Brain microvascular endothelial cell (primary cell): Measurements from ENCODE around the gene BCKDHB.

Experiments used
- DNase-seq: peaks from one replicate; pipeline ENCODE4 v3.0.0-alpha.2; 2020
- H3K27ac ChIP-seq: fragments of 250-450 bp; sonication (Bioruptor Pico); 2 replicates; pipeline ENCODE4 v1.5.1; 2020; ENCODE audit warnings: mild to moderate bottlenecking, moderate library complexity
- H3K27me3 ChIP-seq: fragments of 250-450 bp; sonication (Bioruptor Pico); replicated peaks from 2 replicates; pipeline ENCODE4 v1.5.1; 2020; ENCODE audit warnings: mild to moderate bottlenecking
- H3K36me3 ChIP-seq: fragments of 250-450 bp; sonication (Bioruptor Pico); replicated peaks from 2 replicates; pipeline ENCODE4 v1.5.1; 2020; ENCODE audit warnings: mild to moderate bottlenecking
- H3K4me3 ChIP-seq: 2 replicates; pipeline ENCODE4 v1.5.1; 2011; ENCODE audit warnings: low read depth, mild to moderate bottlenecking, control low read depth, low read length, moderate library complexity
- CTCF ChIP-seq: IDR thresholded peaks from 2 replicates; pipeline ENCODE4 v1.5.1; 2011; ENCODE audit warnings: low read depth, mild to moderate bottlenecking, moderate library complexity, low read length, control low read depth, inconsistent platforms; ENCODE audit errors: missing control alignments
- in situ Hi-C: cut with HindIII; loops from 2 replicates; pipeline ENCODE4 v1.10.0; 2017; ENCODE audit warnings: low sequenced_read_pairs, low pct_ligation_motif_present

BCKDHB gene

GRCh38 chr6:80340686-80341085, 234.2 kb downstream of the BCKDHB start:
- Histone ChIP-seq H3K4me3 (no peak overlapping the region), H3K27me3 (no peaks in the 10 kb centered on the region), H3K36me3 (no peaks in the 10 kb centered on the region), H3K27ac (no peak overlapping the region)
- TF ChIP-seq CTCF = no peak
- in situ Hi-C loops = no loop called here
- no peak for DNase-seq

GRCh38 chr6:80341330-80341729, 234.9 kb downstream of the BCKDHB start:
- no peaks in the 10 kb centered on the region for H3K27me3 ChIP-seq
- in situ Hi-C loops = no loop called here
- peak overlapping the region; percentile 8 for H3K27ac ChIP-seq
- no peak overlapping the region for H3K4me3 ChIP-seq
- no peaks in the 10 kb centered on the region for H3K36me3 ChIP-seq
- DNase-seq = peak; percentile 68
- no peak for TF ChIP-seq CTCF

- H3K27ac ChIP-seq = no peak overlapping the region
- H3K4me3 ChIP-seq = no peak overlapping the region
- peak; percentile 23 for DNase-seq
- in situ Hi-C loops = no loop called here
- H3K36me3 ChIP-seq = no peaks in the 10 kb centered on the region
- H3K27me3 ChIP-seq = no peaks in the 10 kb centered on the region
- no peak for TF ChIP-seq CTCF
Measured at GRCh38 chr6:80343511-80343910, 237.0 kb downstream of the BCKDHB start.

GRCh38 chr6:80347101-80347500, 240.6 kb downstream of the BCKDHB start:
- TF ChIP-seq CTCF = no peak
- no peaks in the 10 kb centered on the region for H3K36me3 ChIP-seq

GRCh38 chr6:80348263-80348662, 241.8 kb downstream of the BCKDHB start:
- Histone ChIP-seq H3K27ac (no peak overlapping the region), H3K4me3 (no peak overlapping the region), H3K36me3 (no peaks in the 10 kb centered on the region), H3K27me3 (no peaks in the 10 kb centered on the region)
- in situ Hi-C loops = no loop called here
- no peak for TF ChIP-seq CTCF
- peak; percentile 37 for DNase-seq

More at GRCh38 chr6:80347101-80347500, 240.6 kb downstream of the BCKDHB start:
- no peaks in the 10 kb centered on the region for H3K27me3 ChIP-seq
- no peak overlapping the region for H3K27ac ChIP-seq
- in situ Hi-C loops = no loop called here
- DNase-seq = no peak
- H3K4me3 ChIP-seq = no peak overlapping the region

GRCh38 chr6:80356000-80356399, 249.5 kb downstream of the BCKDHB start:
- Histone ChIP-seq H3K27ac (no peak overlapping the region), H3K36me3 (no peaks in the 10 kb centered on the region), H3K27me3 (no peaks in the 10 kb centered on the region), H3K4me3 (no peak overlapping the region)
- in situ Hi-C loops = no loop called here
- TF ChIP-seq CTCF = no peak
- no peak for DNase-seq
